Spleen (tissue), 7 donors: ENCODE results near the gene MYEOV.

Experiments
- CTCF ChIP-seq, 11 experiments: fragments of 200-600 bp in 7 of 11; fragments of 450-650 bp in 4 of 11; sonication (generic) in 4 of 11; IDR thresholded peaks in 8 of 11; conservative IDR thresholded peaks in 3 of 11; 1 replicate in 7 of 11; 2 replicates in 4 of 11; pipeline versions ENCODE4 v1.4.0 to v1.8.0; 2016 to 2021; ENCODE audit warnings: antibody characterized with exemption in 11 of 11, inconsistent platforms in 4 of 11, mild to moderate bottlenecking in 1 of 11
- POLR2A ChIP-seq, 3 donors: fragments of 450-650 bp; IDR thresholded peaks; one replicate each; pipeline ENCODE4 v1.5.1; 2017; ENCODE audit warnings: antibody characterized with exemption in 3 of 3, mild to moderate bottlenecking in 1 of 3
- POLR2AphosphoS5 ChIP-seq, 3 donors: sonication (generic); formaldehyde crosslinking; IDR thresholded peaks; one replicate each; pipeline ENCODE4 v1.5.1; 2017; ENCODE audit warnings: antibody characterized with exemption in 3 of 3
- donor health status: DM: no; HTN: no; CAD: no; lungs with moderate emphysema.
- donor health status: DM: no; HTN: no; CAD: no.
- donor health status: DM: no; HTN: no; CAD: no.

GRCh38 chr11:69326622-69327219, 32.8 kb downstream of the MYEOV start:
- TF ChIP-seq CTCF (IDR thresholded peaks at IDR 0.05 in 8 of 11, conservative IDR thresholded peaks at IDR 0.05 in 3 of 11) (no peak), POLR2A (IDR thresholded peaks at IDR 0.05) (no peak), POLR2AphosphoS5 (IDR thresholded peaks at IDR 0.05) (no peak)
